ENCODE measurements around the gene SH3PXD2A. TPM values are rescaled to one million over a fixed set of nuclear protein-coding genes. Genes with fewer than 3 reads are reported as not detected.

SH3PXD2A gene
- total RNA-seq, 1 donor from 2014 or later: 38.6 TPM

DNA sequence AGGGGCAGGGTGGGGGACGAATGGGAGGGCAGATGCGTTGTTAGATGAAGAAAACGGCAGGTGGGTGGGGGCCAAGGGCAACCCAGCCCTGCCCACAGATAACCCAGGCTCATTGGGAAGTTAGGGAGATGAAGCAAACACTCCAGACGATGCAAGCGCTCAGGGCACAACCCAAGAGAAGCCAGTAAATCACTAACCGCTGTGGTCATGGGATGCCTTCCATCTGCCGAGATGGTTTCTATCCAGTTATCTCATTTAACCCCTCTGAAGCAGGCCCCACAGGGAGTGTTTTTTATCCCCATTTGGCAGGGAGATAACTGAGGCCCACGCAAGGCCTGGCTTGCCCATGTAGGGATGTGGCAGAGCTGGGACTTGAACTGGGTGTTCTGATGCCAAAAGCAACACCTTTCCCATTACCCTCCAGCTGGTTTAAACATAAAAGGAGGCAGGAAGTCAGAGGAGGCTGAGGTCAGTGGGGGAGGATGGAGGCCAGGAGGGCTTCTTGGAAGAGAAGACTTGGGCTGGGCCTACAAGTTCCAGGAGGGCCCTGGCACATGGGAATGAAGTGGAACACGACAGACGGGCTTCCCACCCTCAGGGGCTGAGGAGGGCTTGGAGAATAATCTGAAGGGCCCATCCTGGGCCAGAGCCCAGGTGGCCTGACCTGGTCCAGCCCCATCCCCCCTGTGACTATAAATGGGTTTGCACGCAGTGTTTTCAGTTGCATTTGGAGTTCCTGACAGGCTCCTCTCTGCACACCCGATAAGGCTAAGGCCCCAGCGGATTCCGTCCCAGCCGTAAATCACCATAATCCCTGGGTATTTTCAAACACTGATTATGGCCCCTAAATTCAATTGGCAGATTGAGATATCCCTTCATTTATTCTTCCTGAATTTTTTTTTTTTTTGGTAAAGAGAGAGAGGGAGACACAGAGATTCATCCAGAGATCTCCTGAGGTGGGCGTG lies 281.0 kb downstream of the SH3PXD2A start:
- Mint-ChIP-seq H3K9me3 (no peaks in the 10 kb centered on the region), H3K36me3 (no peaks in the 10 kb centered on the region)
- TF ChIP-seq, protein P1, sequence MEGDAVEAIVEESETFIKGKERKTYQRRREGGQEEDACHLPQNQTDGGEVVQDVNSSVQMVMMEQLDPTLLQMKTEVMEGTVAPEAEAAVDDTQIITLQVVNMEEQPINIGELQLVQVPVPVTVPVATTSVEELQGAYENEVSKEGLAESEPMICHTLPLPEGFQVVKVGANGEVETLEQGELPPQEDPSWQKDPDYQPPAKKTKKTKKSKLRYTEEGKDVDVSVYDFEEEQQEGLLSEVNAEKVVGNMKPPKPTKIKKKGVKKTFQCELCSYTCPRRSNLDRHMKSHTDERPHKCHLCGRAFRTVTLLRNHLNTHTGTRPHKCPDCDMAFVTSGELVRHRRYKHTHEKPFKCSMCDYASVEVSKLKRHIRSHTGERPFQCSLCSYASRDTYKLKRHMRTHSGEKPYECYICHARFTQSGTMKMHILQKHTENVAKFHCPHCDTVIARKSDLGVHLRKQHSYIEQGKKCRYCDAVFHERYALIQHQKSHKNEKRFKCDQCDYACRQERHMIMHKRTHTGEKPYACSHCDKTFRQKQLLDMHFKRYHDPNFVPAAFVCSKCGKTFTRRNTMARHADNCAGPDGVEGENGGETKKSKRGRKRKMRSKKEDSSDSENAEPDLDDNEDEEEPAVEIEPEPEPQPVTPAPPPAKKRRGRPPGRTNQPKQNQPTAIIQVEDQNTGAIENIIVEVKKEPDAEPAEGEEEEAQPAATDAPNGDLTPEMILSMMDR (conservative IDR thresholded peaks at IDR 0.05): no peak

DNA sequence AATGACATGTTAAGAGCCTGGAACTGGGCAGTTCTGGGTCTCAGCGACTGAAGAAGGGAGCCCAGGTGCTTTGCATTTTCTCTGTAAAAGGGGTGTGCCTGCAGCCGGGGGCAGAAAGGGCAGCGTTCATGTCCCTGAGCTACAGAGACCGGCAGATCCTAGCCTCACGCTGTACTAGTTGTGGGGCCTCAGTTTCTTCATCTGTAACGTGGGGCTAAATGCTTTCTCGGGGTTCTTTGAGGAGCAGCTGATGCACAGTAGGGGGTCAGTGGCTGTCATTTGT lies 282.2 kb downstream of the SH3PXD2A start:
- no peak for DNase-seq (ENCODE audit: extremely low spot score, unreplicated experiment)
- H3K4me1 Mint-ChIP-seq (ENCODE audit: unreplicated experiment): peaks cover 34% of the 10 kb centered on the region
- H3K9me3 Mint-ChIP-seq: no peaks in the 10 kb centered on the region
- H3K27ac Mint-ChIP-seq: peak overlapping the region; percentile 60
- TF ChIP-seq, protein P1 (conservative IDR thresholded peaks at IDR 0.05): no peak
- H3K36me3 Mint-ChIP-seq: no peaks in the 10 kb centered on the region
- H3K27me3 Mint-ChIP-seq: no peaks in the 10 kb centered on the region
- no peak overlapping the region for H3K4me3 Mint-ChIP-seq

More for the DNA sequence above, 281.0 kb downstream of the SH3PXD2A start:
- DNase-seq (ENCODE audit: extremely low spot score, unreplicated experiment): no peak
- Mint-ChIP-seq H3K27ac (peak overlapping the region; percentile 60), H3K4me1 (ENCODE audit: unreplicated experiment) (peaks cover 30% of the 10 kb centered on the region), H3K4me3 (no peak overlapping the region), H3K27me3 (no peaks in the 10 kb centered on the region)

DNA sequence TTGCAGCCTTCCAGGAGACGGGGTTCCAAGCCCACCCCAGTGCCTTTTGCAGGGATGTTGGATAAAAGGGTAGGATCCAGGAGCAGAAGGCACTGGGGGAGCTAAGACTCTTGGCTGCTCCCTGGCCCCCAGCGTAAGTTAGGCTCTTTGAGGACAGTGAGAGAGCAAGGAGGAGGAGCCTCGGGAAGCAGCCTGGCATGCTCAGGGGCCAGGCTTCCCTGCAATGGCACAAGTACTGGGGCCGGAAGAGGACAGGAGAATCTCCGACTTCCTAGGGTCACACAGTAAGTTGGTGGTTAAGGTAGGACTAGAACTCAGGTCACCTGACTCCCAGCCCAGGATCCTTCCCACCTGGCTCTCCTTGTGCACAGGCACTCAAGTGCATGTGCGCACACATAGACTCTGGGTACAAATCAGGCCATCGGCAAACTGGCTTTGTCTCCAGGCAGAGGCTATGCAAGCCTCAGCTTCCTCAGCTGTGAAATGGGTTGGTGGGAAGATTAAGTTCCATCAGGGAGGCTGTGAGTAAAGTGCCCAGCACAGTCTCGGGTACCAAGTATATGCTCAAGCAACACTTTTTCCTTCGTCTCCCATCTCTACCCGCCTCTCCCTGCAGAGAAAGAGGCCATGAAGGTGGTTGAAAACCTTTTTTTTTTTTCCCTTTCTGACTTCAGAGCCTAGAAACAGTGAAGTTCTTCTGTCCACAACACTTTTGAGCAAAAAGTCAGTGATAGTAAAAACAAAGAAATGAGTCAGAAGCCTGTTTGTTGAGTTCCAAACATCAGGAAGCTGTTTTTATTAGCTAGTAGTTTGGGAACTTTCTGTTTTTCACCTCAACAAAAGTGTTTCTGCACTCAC lies 282.8 kb downstream of the SH3PXD2A start:
- Mint-ChIP-seq H3K4me3 (no peak overlapping the region), H3K4me1 (ENCODE audit: unreplicated experiment) (peaks cover 37% of the 10 kb centered on the region), H3K36me3 (no peaks in the 10 kb centered on the region), H3K27me3 (no peaks in the 10 kb centered on the region), H3K9me3 (no peaks in the 10 kb centered on the region), H3K27ac (peak overlapping the region; percentile 60)
- DNase-seq (ENCODE audit: extremely low spot score, unreplicated experiment): no peak
- TF ChIP-seq, protein P1 (conservative IDR thresholded peaks at IDR 0.05): no peak

DNA sequence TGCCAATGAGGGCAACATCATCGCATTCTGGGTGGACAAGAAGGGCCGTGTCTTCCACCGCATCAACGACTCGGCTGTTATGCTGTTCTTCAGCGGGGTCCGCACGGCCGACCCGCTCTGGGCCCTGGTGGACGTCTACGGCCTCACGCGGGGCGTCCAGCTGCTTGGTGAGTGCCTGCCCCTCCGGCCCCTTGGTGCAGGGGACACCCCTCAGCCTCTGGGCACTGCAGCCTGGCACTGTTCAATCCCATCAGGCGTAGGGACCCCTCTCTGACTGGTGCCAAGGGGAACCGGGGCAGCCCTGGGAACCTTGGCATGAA lies 283.8 kb downstream of the SH3PXD2A start:
- H3K4me1 Mint-ChIP-seq (ENCODE audit: unreplicated experiment): peaks cover 32% of the 10 kb centered on the region
- peak overlapping the region; percentile 60 for H3K27ac Mint-ChIP-seq
- DNase-seq (ENCODE audit: extremely low spot score, unreplicated experiment): no peak
- H3K27me3 Mint-ChIP-seq: no peaks in the 10 kb centered on the region
- no peak overlapping the region for H3K4me3 Mint-ChIP-seq
- H3K9me3 Mint-ChIP-seq: no peaks in the 10 kb centered on the region
- TF ChIP-seq, protein P1 (conservative IDR thresholded peaks at IDR 0.05): no peak
- H3K36me3 Mint-ChIP-seq: no peaks in the 10 kb centered on the region

DNA sequence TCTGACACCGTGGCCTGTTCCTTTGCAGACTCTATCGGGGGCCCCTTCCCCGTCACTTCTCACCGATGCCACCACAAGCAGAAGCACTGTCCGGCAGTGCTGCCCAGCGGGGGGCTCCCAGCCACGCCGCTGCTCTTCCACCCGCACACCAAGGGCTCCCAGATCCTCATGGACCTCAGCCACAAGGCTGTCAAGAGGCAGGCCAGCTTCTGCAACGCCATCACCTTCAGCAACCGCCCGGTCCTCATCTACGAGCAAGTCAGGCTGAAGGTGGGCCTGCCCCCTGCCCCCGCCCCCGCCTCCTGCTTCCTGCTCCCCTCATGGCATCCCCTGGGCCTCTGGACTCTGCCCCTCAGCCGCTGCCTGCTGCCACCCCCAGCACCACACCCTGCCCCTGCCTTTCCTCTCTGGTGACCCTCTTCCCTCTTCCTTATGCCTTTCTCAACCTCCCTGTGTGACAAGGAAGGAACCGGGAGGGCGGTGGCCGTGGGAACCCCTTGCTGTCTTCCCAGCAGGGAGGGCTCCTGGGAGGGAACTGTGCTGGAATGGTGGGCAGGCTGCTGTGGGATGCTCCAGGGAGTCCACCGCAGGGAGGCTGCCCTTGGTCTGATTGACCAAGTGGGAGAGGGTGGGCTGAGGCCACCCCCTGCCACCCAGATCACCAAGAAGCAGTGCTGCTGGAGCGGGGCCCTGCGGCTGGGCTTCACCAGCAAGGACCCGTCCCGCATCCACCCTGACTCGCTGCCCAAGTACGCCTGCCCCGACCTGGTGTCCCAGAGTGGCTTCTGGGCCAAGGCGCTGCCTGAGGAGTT lies 284.3 kb downstream of the SH3PXD2A start:
- H3K27me3 Mint-ChIP-seq: no peaks in the 10 kb centered on the region
- no peak overlapping the region for H3K4me3 Mint-ChIP-seq
- no peaks in the 10 kb centered on the region for H3K9me3 Mint-ChIP-seq
- H3K27ac Mint-ChIP-seq: no peak overlapping the region
- no peak for DNase-seq (ENCODE audit: extremely low spot score, unreplicated experiment)
- no peaks in the 10 kb centered on the region for H3K36me3 Mint-ChIP-seq
- TF ChIP-seq, protein P1 (conservative IDR thresholded peaks at IDR 0.05): no peak
- H3K4me1 Mint-ChIP-seq (ENCODE audit: unreplicated experiment): peaks cover 32% of the 10 kb centered on the region

Measured in type B pancreatic cell (in vitro differentiated cells).